Measurements from ENCODE around the gene ABCB10. TPM values are rescaled to one million over a fixed set of nuclear protein-coding genes. Genes with fewer than 3 reads are reported as not detected.

The ABCB10 gene
- total RNA-seq, 4 donors from 2014 or later: 13.4 to 20.7 (median 17.6) TPM

- TF ChIP-seq CTCF (IDR thresholded peaks at IDR 0.05; ENCODE audit: low read depth): no peak
Measured at GRCh38 chr1:229506633-229507032, 51.9 kb downstream of the ABCB10 start.

GRCh38 chr1:229495782-229496181 lies 62.7 kb downstream of the ABCB10 start:
- no peak for TF ChIP-seq CTCF (IDR thresholded peaks at IDR 0.05; ENCODE audit: low read depth)

- no peak for TF ChIP-seq CTCF (IDR thresholded peaks at IDR 0.05; ENCODE audit: low read depth)
Measured at GRCh38 chr1:229487181-229487580, 71.3 kb downstream of the ABCB10 start.

GRCh38 chr1:229485318-229485717 lies 73.2 kb downstream of the ABCB10 start:
- no peak for TF ChIP-seq CTCF (IDR thresholded peaks at IDR 0.05; ENCODE audit: low read depth)

GRCh38 chr1:229482511-229482910 lies 76.0 kb downstream of the ABCB10 start:
- TF ChIP-seq CTCF (IDR thresholded peaks at IDR 0.05; ENCODE audit: low read depth): no peak

- no peak for TF ChIP-seq CTCF (IDR thresholded peaks at IDR 0.05; ENCODE audit: low read depth)
Measured at GRCh38 chr1:229480495-229480894, 78.0 kb downstream of the ABCB10 start.

- TF ChIP-seq CTCF (IDR thresholded peaks at IDR 0.05; ENCODE audit: low read depth): no peak
Measured at GRCh38 chr1:229479660-229480399, 78.7 kb downstream of the ABCB10 start.

Data from subcutaneous adipose tissue (tissue), 4 donors.